ENCODE data around the gene TBKBP1.

DNA sequence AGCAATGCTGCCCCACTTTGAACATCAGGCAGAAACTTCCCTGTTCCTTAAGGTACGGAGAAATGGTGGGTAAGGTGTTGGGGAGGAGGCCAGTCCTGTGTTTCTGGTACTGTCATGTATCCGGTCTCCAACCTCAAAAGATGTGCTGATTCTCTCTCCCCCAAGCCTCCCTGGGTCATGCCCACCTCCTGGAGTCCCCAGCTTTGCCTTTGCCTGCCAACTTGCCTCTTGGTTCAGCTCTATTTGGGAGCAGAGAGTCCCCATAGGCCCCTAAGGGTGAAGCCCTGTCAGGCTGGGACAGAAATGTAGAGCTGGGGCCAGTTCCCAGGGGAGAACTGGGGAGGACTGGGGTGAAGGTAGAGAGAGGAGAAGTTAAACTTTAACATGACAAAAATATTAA, 37.4 kb downstream of the TBKBP1 start:
- TF ChIP-seq, protein P1, sequence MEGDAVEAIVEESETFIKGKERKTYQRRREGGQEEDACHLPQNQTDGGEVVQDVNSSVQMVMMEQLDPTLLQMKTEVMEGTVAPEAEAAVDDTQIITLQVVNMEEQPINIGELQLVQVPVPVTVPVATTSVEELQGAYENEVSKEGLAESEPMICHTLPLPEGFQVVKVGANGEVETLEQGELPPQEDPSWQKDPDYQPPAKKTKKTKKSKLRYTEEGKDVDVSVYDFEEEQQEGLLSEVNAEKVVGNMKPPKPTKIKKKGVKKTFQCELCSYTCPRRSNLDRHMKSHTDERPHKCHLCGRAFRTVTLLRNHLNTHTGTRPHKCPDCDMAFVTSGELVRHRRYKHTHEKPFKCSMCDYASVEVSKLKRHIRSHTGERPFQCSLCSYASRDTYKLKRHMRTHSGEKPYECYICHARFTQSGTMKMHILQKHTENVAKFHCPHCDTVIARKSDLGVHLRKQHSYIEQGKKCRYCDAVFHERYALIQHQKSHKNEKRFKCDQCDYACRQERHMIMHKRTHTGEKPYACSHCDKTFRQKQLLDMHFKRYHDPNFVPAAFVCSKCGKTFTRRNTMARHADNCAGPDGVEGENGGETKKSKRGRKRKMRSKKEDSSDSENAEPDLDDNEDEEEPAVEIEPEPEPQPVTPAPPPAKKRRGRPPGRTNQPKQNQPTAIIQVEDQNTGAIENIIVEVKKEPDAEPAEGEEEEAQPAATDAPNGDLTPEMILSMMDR (IDR thresholded peaks at IDR 0.05), result no peak
- no peak for TF ChIP-seq EZH2 (IDR thresholded peaks at IDR 0.05)

Data from neural progenitor cell (in vitro differentiated cells).